Liver (tissue), 9 donors: Measurements from ENCODE around the gene WRAP73. TPM values are rescaled to one million over a fixed set of nuclear protein-coding genes. Genes with fewer than 3 reads are reported as not detected.

Experiments used
- DNase-seq: peaks from one replicate; pipeline ENCODE4 v3.0.0-alpha.2; 2017; ENCODE audit warnings: low spot score
- H3K27ac ChIP-seq, 2 donors: one replicate each; pipeline ENCODE4 v1.7.0; 2013; ENCODE audit warnings: inconsistent platforms in 2 of 2, low read length in 2 of 2, control low read depth in 1 of 2, low read depth in 1 of 2, mild to moderate bottlenecking in 1 of 2
- H3K27me3 ChIP-seq, 4 donors: one replicate each; pipeline versions ENCODE4 v1.6.1 to v1.7.0; 2013; ENCODE audit warnings: low read length in 3 of 4, inconsistent platforms in 1 of 4, mild to moderate bottlenecking in 1 of 4, moderate library complexity in 1 of 4; ENCODE audit not compliant: control insufficient read depth in 4 of 4, insufficient read depth in 4 of 4
- H3K36me3 ChIP-seq, 4 donors: one replicate each; pipeline versions ENCODE4 v1.6.1 to v1.7.0; 2013; ENCODE audit warnings: low read length in 3 of 4, mild to moderate bottlenecking in 3 of 4, low read depth in 1 of 4, moderate library complexity in 1 of 4; ENCODE audit not compliant: control insufficient read depth in 4 of 4, insufficient read depth in 3 of 4
- H3K4me1 ChIP-seq, 4 donors: one replicate each; pipeline versions ENCODE4 v1.6.1 to v1.7.0; 2013; ENCODE audit warnings: low read length in 3 of 4, mild to moderate bottlenecking in 3 of 4, moderate library complexity in 1 of 4; ENCODE audit not compliant: control insufficient read depth in 4 of 4, insufficient read depth in 4 of 4
- H3K4me3 ChIP-seq, 3 donors: one replicate each; pipeline versions ENCODE4 v1.6.1 to v1.7.0; 2013; ENCODE audit warnings: low read length in 3 of 3, control low read depth in 1 of 3, low read depth in 1 of 3, mild to moderate bottlenecking in 1 of 3
- H3K9ac ChIP-seq, 2 donors: one replicate each; pipeline ENCODE4 v1.7.0; 2013; ENCODE audit warnings: low read length in 2 of 2, mild to moderate bottlenecking in 2 of 2, moderate library complexity in 2 of 2, control low read depth in 1 of 2, low read depth in 1 of 2
- H3K9me3 ChIP-seq, 4 donors: one replicate each; pipeline versions ENCODE4 v1.6.1 to v1.7.0; 2013; ENCODE audit warnings: low read length in 3 of 4; ENCODE audit not compliant: control insufficient read depth in 4 of 4
- EGR1 ChIP-seq, 2 donors: IDR thresholded peaks; 2 replicates each; pipeline ENCODE4 v1.6.1; 2016 to 2018; ENCODE audit warnings: antibody characterized with exemption in 2 of 2, low read depth in 2 of 2
- FOXA1 ChIP-seq: IDR thresholded peaks from 2 replicates; pipeline ENCODE4 v1.6.1; 2016; ENCODE audit warnings: antibody characterized with exemption
- FOXA2 ChIP-seq: IDR thresholded peaks from 2 replicates; pipeline ENCODE4 v1.6.1; 2016; ENCODE audit warnings: antibody characterized with exemption
- GABPA ChIP-seq, 2 donors: IDR thresholded peaks in 1 of 2; conservative IDR thresholded peaks in 1 of 2; 2 replicates each; pipeline ENCODE4 v1.6.1; 2016; ENCODE audit warnings: antibody characterized with exemption in 2 of 2, mild to moderate bottlenecking in 1 of 2, moderate library complexity in 1 of 2
- HNF4A ChIP-seq, 2 donors: conservative IDR thresholded peaks; 2 replicates each; pipeline ENCODE4 v1.6.1; 2016; ENCODE audit warnings: antibody characterized with exemption in 2 of 2, mild to moderate bottlenecking in 2 of 2
- HNF4G ChIP-seq: IDR thresholded peaks from 2 replicates; pipeline ENCODE4 v1.6.1; 2016; ENCODE audit warnings: antibody characterized with exemption
- JUND ChIP-seq, 2 donors: IDR thresholded peaks; 2 replicates each; pipeline ENCODE4 v1.6.1; 2016; ENCODE audit warnings: antibody characterized with exemption in 2 of 2
- RAD21 ChIP-seq, 2 donors: IDR thresholded peaks; 2 replicates each; pipeline ENCODE4 v1.6.1; 2016; ENCODE audit warnings: antibody characterized with exemption in 2 of 2, mild to moderate bottlenecking in 2 of 2
- RXRA ChIP-seq, 2 donors: IDR thresholded peaks; 2 replicates each; pipeline ENCODE4 v1.6.1; 2017 to 2018; ENCODE audit warnings: antibody characterized with exemption in 2 of 2, mild to moderate bottlenecking in 1 of 2
- SP1 ChIP-seq: IDR thresholded peaks from 2 replicates; pipeline ENCODE4 v1.6.1; 2018; ENCODE audit warnings: antibody characterized with exemption, mild to moderate bottlenecking
- TAF1 ChIP-seq: conservative IDR thresholded peaks from 2 replicates; pipeline ENCODE4 v1.6.1; 2016; ENCODE audit warnings: antibody characterized with exemption, mild to moderate bottlenecking
- YY1 ChIP-seq: IDR thresholded peaks from 2 replicates; pipeline ENCODE4 v1.6.1; 2016; ENCODE audit warnings: antibody characterized with exemption, mild to moderate bottlenecking
- WGBS: extraction: QIAGEN DNeasy Blood & Tissue Kit; methylation state at CpG from one replicate; pipeline ENCODE4 v1.1.7; 2013; 5-methylcytosine and 5-hydroxymethylcytosine counted together
- polyA plus RNA-seq, 2 donors: library from polyadenylated mRNA; stranded (reverse) in 1 of 2; unstranded in 1 of 2; fragments of 200-250 nt in 1 of 2; fragments of >200 nt in 1 of 2; fragmentation: Nextera tagmentation in 1 of 2; extraction: Ambion mirVana in 1 of 2; gene quantifications; one replicate each; pipeline versions ENCODE4 v1.2.1 to v1.2.3, GENCODE V29; 2013 to 2015
- total RNA-seq, 2 donors: library from RNA; depleted of rRNA; stranded (reverse); fragments of >200 nt; gene quantifications; one replicate each; pipeline ENCODE4 v1.2.3, GENCODE V29; 2014
- TF ChIP-seq, protein P1 (sequence below): IDR thresholded peaks from 2 replicates; pipeline ENCODE4 v1.6.1; 2016; ENCODE audit warnings: antibody characterized with exemption, mild to moderate bottlenecking
- TF ChIP-seq, protein P2 (sequence below): fragments of 150-350 bp; IDR thresholded peaks from 2 replicates; pipeline ENCODE4 v1.5.1; 2017; ENCODE audit warnings: improper control_type of control experiment, low read depth, low read length; ENCODE audit not compliant: missing input control
- TF ChIP-seq, protein P3 (sequence below): IDR thresholded peaks from 2 replicates; pipeline ENCODE4 v1.6.1; 2016; ENCODE audit warnings: antibody characterized with exemption
- TF ChIP-seq, protein P4 (sequence below): IDR thresholded peaks from 2 replicates; pipeline ENCODE4 v1.6.1; 2016; ENCODE audit warnings: antibody characterized with exemption
- donor health status: healthy.
- donor health status: healthy.
- donor health status: healthy.
- donor health status: healthy.
- donor health status: healthy.

Gene WRAP73
- total and polyA plus RNA-seq, 4 donors = 7.6 to 14.6 (median 10.0) TPM

DNA sequence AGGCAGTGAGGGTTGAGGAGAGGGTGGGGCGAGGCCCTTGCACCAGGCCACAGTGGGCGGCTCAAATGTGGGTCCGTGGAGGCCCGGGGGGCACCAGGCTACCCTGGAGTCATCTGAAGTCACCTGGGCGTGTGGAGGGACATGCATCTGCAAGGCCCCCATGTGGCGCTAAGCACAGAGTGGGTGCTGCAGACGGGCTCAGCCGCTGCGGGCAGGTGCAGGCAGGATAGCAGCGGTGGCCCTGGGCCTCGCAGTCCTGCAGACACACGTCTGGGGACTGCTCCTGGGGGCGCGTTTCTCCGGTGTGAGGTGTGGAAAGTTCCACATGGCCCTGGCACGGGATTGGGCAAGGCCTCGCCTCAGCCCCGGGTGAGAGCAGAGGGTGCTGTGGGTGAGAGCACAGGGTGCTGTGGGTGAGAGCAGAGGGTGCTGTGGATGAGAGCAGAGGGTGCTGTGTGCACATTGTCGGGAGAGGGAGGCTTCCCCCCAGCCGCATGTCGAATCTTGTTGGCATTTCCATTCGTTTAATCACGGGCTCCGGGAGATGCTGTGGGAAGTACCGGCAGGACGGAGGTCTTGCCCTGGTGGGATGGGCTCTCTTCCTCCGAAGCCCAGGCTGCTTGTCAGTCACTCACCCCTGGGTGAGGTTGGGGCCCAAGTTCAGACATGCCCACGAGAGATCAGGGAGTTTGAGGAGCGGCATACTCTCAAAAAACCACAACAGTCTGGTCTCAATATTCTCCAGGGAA lies 48.9 kb upstream of the WRAP73 start:
- 86% methylated on average over 29 of the region's 29 CpGs for WGBS
- DNase-seq = no peak
- peaks cover 0 to 4% (median under 1%) of the 10 kb centered on the region in 4 donors for H3K4me1 ChIP-seq
- H3K27ac ChIP-seq = no peak overlapping the region
- H3K27me3 ChIP-seq = no peaks in the 10 kb centered on the region
- no peak overlapping the region for H3K4me3 ChIP-seq
- H3K9me3 ChIP-seq = no peaks in the 10 kb centered on the region
- TF ChIP-seq, protein P1, sequence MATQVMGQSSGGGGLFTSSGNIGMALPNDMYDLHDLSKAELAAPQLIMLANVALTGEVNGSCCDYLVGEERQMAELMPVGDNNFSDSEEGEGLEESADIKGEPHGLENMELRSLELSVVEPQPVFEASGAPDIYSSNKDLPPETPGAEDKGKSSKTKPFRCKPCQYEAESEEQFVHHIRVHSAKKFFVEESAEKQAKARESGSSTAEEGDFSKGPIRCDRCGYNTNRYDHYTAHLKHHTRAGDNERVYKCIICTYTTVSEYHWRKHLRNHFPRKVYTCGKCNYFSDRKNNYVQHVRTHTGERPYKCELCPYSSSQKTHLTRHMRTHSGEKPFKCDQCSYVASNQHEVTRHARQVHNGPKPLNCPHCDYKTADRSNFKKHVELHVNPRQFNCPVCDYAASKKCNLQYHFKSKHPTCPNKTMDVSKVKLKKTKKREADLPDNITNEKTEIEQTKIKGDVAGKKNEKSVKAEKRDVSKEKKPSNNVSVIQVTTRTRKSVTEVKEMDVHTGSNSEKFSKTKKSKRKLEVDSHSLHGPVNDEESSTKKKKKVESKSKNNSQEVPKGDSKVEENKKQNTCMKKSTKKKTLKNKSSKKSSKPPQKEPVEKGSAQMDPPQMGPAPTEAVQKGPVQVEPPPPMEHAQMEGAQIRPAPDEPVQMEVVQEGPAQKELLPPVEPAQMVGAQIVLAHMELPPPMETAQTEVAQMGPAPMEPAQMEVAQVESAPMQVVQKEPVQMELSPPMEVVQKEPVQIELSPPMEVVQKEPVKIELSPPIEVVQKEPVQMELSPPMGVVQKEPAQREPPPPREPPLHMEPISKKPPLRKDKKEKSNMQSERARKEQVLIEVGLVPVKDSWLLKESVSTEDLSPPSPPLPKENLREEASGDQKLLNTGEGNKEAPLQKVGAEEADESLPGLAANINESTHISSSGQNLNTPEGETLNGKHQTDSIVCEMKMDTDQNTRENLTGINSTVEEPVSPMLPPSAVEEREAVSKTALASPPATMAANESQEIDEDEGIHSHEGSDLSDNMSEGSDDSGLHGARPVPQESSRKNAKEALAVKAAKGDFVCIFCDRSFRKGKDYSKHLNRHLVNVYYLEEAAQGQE = no peak
- no peak for TF ChIP-seq RXRA (IDR thresholded peaks at IDR 0.05)
- TF ChIP-seq YY1 = no peak
- TF ChIP-seq FOXA1 = no peak
- no peak for TF ChIP-seq EGR1 (IDR thresholded peaks at IDR 0.05; ENCODE audit: low read depth in 2 of 2)
- no peak for TF ChIP-seq SP1
- no peak for TF ChIP-seq JUND (IDR thresholded peaks at IDR 0.05)
- no peak for TF ChIP-seq FOXA2
- TF ChIP-seq, protein P2, sequence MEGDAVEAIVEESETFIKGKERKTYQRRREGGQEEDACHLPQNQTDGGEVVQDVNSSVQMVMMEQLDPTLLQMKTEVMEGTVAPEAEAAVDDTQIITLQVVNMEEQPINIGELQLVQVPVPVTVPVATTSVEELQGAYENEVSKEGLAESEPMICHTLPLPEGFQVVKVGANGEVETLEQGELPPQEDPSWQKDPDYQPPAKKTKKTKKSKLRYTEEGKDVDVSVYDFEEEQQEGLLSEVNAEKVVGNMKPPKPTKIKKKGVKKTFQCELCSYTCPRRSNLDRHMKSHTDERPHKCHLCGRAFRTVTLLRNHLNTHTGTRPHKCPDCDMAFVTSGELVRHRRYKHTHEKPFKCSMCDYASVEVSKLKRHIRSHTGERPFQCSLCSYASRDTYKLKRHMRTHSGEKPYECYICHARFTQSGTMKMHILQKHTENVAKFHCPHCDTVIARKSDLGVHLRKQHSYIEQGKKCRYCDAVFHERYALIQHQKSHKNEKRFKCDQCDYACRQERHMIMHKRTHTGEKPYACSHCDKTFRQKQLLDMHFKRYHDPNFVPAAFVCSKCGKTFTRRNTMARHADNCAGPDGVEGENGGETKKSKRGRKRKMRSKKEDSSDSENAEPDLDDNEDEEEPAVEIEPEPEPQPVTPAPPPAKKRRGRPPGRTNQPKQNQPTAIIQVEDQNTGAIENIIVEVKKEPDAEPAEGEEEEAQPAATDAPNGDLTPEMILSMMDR = no peak
- TF ChIP-seq, protein P3, sequence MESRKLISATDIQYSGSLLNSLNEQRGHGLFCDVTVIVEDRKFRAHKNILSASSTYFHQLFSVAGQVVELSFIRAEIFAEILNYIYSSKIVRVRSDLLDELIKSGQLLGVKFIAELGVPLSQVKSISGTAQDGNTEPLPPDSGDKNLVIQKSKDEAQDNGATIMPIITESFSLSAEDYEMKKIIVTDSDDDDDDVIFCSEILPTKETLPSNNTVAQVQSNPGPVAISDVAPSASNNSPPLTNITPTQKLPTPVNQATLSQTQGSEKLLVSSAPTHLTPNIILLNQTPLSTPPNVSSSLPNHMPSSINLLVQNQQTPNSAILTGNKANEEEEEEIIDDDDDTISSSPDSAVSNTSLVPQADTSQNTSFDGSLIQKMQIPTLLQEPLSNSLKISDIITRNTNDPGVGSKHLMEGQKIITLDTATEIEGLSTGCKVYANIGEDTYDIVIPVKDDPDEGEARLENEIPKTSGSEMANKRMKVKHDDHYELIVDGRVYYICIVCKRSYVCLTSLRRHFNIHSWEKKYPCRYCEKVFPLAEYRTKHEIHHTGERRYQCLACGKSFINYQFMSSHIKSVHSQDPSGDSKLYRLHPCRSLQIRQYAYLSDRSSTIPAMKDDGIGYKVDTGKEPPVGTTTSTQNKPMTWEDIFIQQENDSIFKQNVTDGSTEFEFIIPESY = no peak
- no peak for TF ChIP-seq HNF4A (conservative IDR thresholded peaks at IDR 0.05)
- TF ChIP-seq, protein P4, sequence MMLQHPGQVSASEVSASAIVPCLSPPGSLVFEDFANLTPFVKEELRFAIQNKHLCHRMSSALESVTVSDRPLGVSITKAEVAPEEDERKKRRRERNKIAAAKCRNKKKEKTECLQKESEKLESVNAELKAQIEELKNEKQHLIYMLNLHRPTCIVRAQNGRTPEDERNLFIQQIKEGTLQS = no peak
- TF ChIP-seq GABPA (IDR thresholded peaks at IDR 0.05 in 1 of 2, conservative IDR thresholded peaks at IDR 0.05 in 1 of 2) = no peak
- H3K36me3 ChIP-seq = no peaks in the 10 kb centered on the region
- no peak overlapping the region for H3K9ac ChIP-seq

GRCh38 chr1:3697810-3698209 lies 47.9 kb upstream of the WRAP73 start:
- H3K36me3 ChIP-seq = no peaks in the 10 kb centered on the region
- no peak for DNase-seq
- no peak overlapping the region for H3K9ac ChIP-seq
- no peak overlapping the region for H3K4me3 ChIP-seq
- H3K4me1 ChIP-seq = peaks cover 0 to 4% (median under 1%) of the 10 kb centered on the region in 4 donors
- no peak overlapping the region for H3K27ac ChIP-seq
- 80% methylated on average over 12 of the region's 12 CpGs for WGBS
- no peaks in the 10 kb centered on the region for H3K27me3 ChIP-seq
- H3K9me3 ChIP-seq = no peaks in the 10 kb centered on the region
- TF ChIP-seq TAF1 = no peak
- TF ChIP-seq, protein P3 = no peak
- TF ChIP-seq FOXA2 = no peak
- no peak for TF ChIP-seq GABPA (IDR thresholded peaks at IDR 0.05 in 1 of 2, conservative IDR thresholded peaks at IDR 0.05 in 1 of 2)
- no peak for TF ChIP-seq RAD21 (IDR thresholded peaks at IDR 0.05)
- no peak for TF ChIP-seq HNF4G
- TF ChIP-seq JUND (IDR thresholded peaks at IDR 0.05) = no peak
- no peak for TF ChIP-seq SP1
- TF ChIP-seq, protein P1 = no peak
- TF ChIP-seq, protein P4 = no peak
- no peak for TF ChIP-seq RXRA (IDR thresholded peaks at IDR 0.05)
- no peak for TF ChIP-seq FOXA1
